ENCODE results near the gene GNG12.

Gene GNG12

DNA sequence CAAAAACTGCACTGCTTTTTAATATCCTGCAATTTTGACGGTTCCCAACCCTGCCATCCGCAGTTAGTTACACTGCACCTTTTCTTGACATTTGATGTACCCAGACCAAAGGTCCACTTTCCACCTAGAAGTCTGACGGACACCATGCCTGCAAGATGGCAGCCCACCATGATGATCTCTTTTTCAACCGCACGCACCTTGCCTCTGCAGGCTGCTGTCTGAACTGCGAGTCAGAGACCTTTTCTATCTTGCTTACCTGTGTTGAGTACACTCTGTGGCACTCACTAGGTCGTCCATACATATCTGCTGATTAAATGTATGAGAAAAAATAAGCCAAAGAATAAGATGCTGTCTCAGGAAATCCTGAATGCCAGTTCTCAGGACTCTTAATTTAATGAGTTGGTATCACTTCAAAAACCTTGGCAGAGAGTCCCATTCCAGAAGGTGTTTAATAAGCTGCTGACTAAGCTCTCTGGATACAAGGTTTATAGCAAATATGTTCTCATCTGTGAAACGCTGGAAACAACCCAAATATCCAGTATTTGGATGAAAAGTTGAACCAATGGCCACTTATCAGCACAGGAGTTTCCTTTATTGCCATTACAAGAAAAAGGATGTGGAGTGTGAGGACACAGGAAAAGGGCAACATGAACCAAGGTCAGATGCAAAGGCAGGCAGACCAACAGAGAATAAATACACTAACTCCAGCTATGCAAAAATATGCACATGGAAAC, 37.9 kb downstream of the GNG12 start:
- no peak overlapping the region for H3K4me3 ChIP-seq (ENCODE audit: low read length)
- peak; percentile 79 for DNase-seq (ENCODE audit: low read depth)
- TF ChIP-seq CTCF (conservative IDR thresholded peaks at IDR 0.05; ENCODE audit: low read depth, low read length): no peak

DNA sequence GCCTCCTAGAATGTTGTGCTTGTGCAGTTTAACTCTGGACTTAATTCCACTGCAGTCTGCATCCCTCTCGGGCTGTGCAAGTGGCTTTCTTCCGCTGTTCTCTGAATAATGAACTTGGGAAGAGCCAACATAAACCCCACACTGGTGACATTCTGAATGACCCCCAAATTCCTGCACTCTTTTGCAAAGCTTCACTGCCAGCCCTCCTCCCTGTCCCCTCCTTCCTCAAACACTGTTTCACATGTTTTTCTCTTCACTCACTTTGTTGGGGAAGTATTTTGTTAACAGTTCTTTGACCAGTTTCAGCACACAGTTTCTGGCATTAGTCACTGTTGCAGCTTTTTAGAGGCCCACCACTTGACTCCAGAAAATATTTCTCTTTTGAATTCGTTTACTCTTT, 39.7 kb downstream of the GNG12 start:
- no peak for DNase-seq (ENCODE audit: low read depth)
- TF ChIP-seq CTCF (conservative IDR thresholded peaks at IDR 0.05; ENCODE audit: low read depth, low read length): no peak
- no peak overlapping the region for H3K4me3 ChIP-seq (ENCODE audit: low read length)

DNA sequence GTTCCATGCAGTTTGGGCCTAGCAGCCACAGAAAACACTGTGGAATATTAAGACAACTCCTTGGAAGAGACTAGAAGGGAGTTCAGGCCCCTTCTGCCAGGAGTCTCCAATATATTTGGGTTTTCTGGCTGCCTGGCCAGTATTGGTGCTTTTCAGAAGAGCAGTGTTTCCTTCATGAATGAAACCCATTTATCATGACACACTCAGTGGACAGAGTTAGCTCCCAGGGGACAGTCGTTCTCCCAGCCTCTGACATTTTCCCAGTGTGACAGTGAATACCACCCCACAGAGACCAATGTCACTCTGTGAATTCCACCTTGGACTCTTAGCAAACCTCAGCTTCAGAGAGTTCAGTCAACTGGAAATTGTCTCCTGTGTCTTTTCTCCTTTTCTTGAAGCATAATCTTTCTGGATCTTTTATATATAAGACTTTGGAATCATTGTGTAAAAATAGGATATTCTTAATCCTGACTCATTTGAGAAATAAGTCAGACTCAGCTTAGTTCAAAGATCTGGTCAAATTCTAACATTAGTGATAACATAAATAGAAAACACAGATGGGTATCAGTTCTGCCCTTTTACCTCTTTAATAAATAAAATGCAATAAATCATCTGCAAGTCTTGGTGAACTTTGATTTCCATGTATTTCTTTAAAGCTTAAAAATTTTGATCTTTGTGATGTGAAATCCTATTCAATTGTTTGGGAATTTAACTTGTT, 40.4 kb downstream of the GNG12 start:
- no peak for DNase-seq (ENCODE audit: low read depth)
- TF ChIP-seq CTCF (conservative IDR thresholded peaks at IDR 0.05; ENCODE audit: low read depth, low read length): no peak
- H3K4me3 ChIP-seq (ENCODE audit: low read length): no peak overlapping the region

DNA sequence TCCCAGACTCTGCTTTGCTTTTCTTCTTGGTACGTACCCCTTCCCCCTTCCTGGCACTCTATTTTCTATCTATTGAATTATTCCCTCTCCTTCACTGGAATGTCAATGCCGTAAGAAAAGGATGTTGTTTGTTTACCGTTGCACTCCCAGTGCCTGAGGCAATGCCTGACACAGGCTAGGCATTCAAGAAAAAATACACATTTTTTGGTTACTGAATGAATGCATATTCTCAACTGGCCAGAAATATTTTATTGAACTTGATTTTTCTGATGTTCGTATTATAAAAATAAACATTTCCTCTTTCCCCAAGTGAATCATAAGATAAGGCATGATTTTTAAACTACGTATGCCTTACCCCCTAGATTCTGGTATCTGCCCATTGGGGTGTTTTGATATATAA, 41.2 kb downstream of the GNG12 start:
- no peak overlapping the region for H3K4me3 ChIP-seq (ENCODE audit: low read length)
- no peak for TF ChIP-seq CTCF (conservative IDR thresholded peaks at IDR 0.05; ENCODE audit: low read depth, low read length)

GRCh38 chr1:67791686-67792085, 41.6 kb downstream of the GNG12 start:
- no peak overlapping the region for H3K4me3 ChIP-seq (ENCODE audit: low read length)
- no peak for TF ChIP-seq CTCF (conservative IDR thresholded peaks at IDR 0.05; ENCODE audit: low read depth, low read length)
- peak; percentile 75 for DNase-seq (ENCODE audit: low read depth)

More for the DNA sequence above, 41.2 kb downstream of the GNG12 start:
- no peak for DNase-seq (ENCODE audit: low read depth)

GRCh38 chr1:67791261-67791660, 42.0 kb downstream of the GNG12 start:
- H3K4me3 ChIP-seq (ENCODE audit: low read length): no peak overlapping the region
- no peak for TF ChIP-seq CTCF (conservative IDR thresholded peaks at IDR 0.05; ENCODE audit: low read depth, low read length)
- DNase-seq (ENCODE audit: low read depth): no peak

All from retinal pigment epithelial cell (primary cell).